Osteocyte (in vitro differentiated cells): Measurements from ENCODE around the gene DOK6. TPM values are rescaled to one million over a fixed set of nuclear protein-coding genes. Genes with fewer than 3 reads are reported as not detected.

Source experiments
- DNase-seq: peaks from one replicate; pipeline ENCODE4 v3.0.0; 2021; ENCODE audit warnings: mixed read lengths; ENCODE audit not compliant: unreplicated experiment; ENCODE audit errors: extremely low spot score
- H3K27ac Mint-ChIP-seq: one replicate; pipeline ENCODE4 v1.8.0; 2021; ENCODE audit warnings: mild to moderate bottlenecking, mixed read lengths; ENCODE audit not compliant: unreplicated experiment
- H3K27me3 Mint-ChIP-seq: one replicate; pipeline ENCODE4 v1.8.0; 2021; ENCODE audit warnings: mixed read lengths; ENCODE audit not compliant: unreplicated experiment
- H3K36me3 Mint-ChIP-seq: one replicate; pipeline ENCODE4 v1.8.0; 2021; ENCODE audit warnings: mixed read lengths; ENCODE audit not compliant: unreplicated experiment
- H3K4me1 Mint-ChIP-seq: one replicate; pipeline ENCODE4 v1.8.0; 2021; ENCODE audit warnings: mixed read lengths; ENCODE audit not compliant: unreplicated experiment
- H3K4me3 Mint-ChIP-seq: one replicate; pipeline ENCODE4 v1.8.0; 2021; ENCODE audit warnings: mild to moderate bottlenecking, moderate library complexity, mixed read lengths; ENCODE audit not compliant: unreplicated experiment
- H3K9me3 Mint-ChIP-seq: one replicate; pipeline ENCODE4 v1.8.0; 2021; ENCODE audit warnings: mixed read lengths; ENCODE audit not compliant: unreplicated experiment
- total RNA-seq: library from RNA; stranded (reverse); gene quantifications from 2 replicates; pipeline ENCODE4 v1.2.1, GENCODE V29; 2021
- TF ChIP-seq, protein P1 (sequence below): fragments of 200-600 bp; sonication (generic); IDR thresholded peaks from 2 replicates; pipeline ENCODE4 v1.5.0; 2021; ENCODE audit warnings: antibody characterized with exemption, mild to moderate bottlenecking, moderate library complexity

Gene DOK6
- total RNA-seq, 1 donor from 2014 or later, result 4.6 TPM

DNA sequence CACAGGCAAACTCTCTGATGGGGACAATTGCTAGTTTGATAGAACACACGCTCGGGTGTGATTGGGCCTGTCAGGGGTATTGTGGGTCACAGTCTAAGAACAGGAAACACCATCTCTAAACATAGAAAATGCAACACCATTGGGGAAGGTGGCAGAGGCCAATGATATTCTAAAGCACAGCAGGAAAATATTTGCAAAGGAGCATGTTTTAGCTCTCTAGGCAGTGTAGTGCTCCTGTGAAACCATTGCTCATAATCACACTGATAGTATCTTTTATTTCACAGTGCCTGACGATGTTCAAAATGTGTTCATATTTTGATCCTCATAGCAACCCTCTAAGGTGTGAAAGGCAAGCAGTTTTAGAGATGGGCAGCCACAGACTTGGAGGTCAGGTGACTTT lies 322.7 kb downstream of the DOK6 start:
- Mint-ChIP-seq H3K36me3 (peaks cover 3% of the 10 kb centered on the region), H3K9me3 (peaks cover 9% of the 10 kb centered on the region), H3K27ac (no peak overlapping the region), H3K27me3 (no peaks in the 10 kb centered on the region), H3K4me3 (no peak overlapping the region), H3K4me1 (peaks cover 4% of the 10 kb centered on the region)
- TF ChIP-seq, protein P1, sequence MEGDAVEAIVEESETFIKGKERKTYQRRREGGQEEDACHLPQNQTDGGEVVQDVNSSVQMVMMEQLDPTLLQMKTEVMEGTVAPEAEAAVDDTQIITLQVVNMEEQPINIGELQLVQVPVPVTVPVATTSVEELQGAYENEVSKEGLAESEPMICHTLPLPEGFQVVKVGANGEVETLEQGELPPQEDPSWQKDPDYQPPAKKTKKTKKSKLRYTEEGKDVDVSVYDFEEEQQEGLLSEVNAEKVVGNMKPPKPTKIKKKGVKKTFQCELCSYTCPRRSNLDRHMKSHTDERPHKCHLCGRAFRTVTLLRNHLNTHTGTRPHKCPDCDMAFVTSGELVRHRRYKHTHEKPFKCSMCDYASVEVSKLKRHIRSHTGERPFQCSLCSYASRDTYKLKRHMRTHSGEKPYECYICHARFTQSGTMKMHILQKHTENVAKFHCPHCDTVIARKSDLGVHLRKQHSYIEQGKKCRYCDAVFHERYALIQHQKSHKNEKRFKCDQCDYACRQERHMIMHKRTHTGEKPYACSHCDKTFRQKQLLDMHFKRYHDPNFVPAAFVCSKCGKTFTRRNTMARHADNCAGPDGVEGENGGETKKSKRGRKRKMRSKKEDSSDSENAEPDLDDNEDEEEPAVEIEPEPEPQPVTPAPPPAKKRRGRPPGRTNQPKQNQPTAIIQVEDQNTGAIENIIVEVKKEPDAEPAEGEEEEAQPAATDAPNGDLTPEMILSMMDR, result no peak
- no peak for DNase-seq

DNA sequence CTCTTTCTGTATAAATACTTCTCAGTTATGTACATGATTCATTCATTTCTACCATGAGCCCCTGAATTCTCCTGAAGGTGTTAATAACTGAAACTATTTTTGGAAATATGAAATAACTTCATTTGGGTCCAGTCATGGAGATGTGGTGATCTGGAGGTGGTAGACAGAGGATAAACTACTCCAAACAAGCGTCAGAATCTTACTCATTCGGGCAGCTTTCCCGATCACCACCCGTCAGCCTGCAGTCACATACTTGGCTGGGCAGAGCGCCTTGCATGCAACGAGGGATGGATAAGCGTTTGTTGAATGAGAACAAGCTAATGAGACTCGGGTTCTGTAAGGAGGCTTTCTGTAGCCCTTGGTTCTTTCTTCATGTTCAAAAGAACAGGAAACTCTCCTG lies 324.3 kb downstream of the DOK6 start:
- no peaks in the 10 kb centered on the region for H3K36me3 Mint-ChIP-seq
- DNase-seq, result no peak
- peaks cover 2% of the 10 kb centered on the region for H3K27me3 Mint-ChIP-seq
- peaks cover 4% of the 10 kb centered on the region for H3K4me1 Mint-ChIP-seq
- no peak overlapping the region for H3K4me3 Mint-ChIP-seq
- TF ChIP-seq, protein P1, result no peak
- H3K27ac Mint-ChIP-seq, result no peak overlapping the region
- no peaks in the 10 kb centered on the region for H3K9me3 Mint-ChIP-seq

DNA sequence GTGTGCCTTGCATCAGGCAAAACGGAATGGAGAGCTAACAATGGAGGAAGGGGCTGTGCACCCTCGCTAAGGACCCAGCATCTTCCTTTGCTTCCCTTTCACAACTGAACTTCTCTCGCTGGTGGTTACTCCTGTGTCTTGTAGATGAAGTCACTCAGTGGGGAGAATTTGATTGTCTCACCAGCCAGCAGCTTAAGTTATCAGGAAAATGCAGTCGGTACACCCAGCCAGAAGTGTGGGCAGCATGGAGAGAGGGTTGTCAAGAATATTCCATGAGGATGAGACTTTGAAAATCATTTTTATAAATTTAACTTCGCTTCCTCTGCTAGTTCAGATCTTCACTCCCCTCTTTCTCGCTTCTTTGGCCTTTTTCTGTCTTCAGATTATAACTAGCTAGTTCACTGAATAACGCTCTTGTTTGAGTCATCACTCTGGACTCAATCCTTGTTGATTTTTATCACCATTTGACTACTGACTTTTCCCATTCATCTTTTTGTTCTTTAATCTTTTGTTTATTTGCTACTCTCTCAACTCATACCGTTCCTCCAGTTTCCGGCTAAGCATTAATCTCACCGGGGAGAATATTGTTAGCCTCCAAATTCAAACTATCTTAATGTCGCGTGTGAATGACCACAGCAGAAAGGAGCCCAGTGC lies 325.3 kb downstream of the DOK6 start:
- Mint-ChIP-seq H3K4me1 (peaks cover 4% of the 10 kb centered on the region), H3K9me3 (no peaks in the 10 kb centered on the region), H3K36me3 (no peaks in the 10 kb centered on the region), H3K27ac (no peak overlapping the region), H3K4me3 (no peak overlapping the region), H3K27me3 (peaks cover 2% of the 10 kb centered on the region)
- no peak for DNase-seq
- TF ChIP-seq, protein P1, result no peak

DNA sequence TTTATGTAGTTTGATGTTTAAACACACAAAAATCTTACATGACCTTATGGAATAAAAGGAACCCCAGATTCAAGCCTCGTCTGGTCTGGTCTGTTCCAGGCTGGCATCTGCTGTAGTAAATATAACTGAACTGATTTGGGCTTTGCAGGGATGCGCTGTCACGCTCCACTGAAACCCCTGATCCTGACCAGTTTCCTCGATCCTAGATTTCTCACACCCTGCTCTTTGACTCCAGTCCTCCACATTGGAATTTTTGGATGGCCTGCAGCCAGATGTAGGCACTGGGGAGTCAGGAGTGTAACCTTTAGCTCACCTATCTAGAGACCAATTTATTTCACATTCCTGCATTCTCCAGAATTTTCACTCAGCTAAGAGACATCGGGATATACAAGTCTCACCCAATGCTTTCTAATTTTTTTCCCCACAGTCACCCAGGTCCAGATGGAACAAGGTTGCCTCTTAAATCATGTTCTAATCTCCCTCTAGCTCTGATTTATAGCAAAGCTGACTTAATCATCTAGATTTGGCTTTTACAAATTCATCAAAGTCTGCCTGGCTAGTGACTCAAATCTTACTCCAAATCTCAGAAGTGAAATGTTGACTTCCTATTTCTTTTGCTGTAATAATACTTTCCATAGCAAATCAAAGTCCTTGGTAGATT lies 327.4 kb downstream of the DOK6 start:
- TF ChIP-seq, protein P1, result no peak
- Mint-ChIP-seq H3K9me3 (no peaks in the 10 kb centered on the region), H3K4me3 (no peak overlapping the region), H3K36me3 (no peaks in the 10 kb centered on the region), H3K27ac (no peak overlapping the region), H3K4me1 (peaks cover 2% of the 10 kb centered on the region), H3K27me3 (peaks cover 2% of the 10 kb centered on the region)
- DNase-seq, result no peak

DNA sequence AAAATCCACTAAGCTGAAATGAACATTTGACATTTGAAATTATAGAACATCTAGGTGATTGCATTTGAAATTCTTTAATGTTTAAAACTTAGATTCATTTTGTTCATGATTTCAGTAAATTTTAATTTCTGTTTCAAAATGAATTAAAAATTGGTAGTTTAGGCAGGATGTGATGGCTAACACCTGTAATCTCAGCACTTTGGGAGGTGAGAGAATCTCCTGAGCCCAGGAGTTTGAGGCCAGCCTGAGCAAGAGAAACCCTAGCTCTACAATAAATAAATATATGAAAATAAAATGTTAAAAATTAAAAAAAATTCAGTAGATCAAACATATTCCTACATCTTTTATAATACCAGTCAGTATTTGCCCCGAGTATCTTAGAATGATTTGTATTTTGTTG lies 330.0 kb downstream of the DOK6 start:
- TF ChIP-seq, protein P1, result no peak
- Mint-ChIP-seq H3K4me3 (no peak overlapping the region), H3K27ac (no peak overlapping the region), H3K36me3 (no peaks in the 10 kb centered on the region), H3K4me1 (peaks cover 2% of the 10 kb centered on the region), H3K9me3 (no peaks in the 10 kb centered on the region), H3K27me3 (peaks cover 2% of the 10 kb centered on the region)
- DNase-seq, result no peak
